Glutamatergic neuron (in vitro differentiated cells): ENCODE data around the gene CLK3. TPM values are rescaled to one million over a fixed set of nuclear protein-coding genes. Genes with fewer than 3 reads are reported as not detected.

Source experiments
- DNase-seq: peaks from one replicate; pipeline ENCODE4 v3.0.0; 2022
- H3K27ac Mint-ChIP-seq: one replicate; pipeline ENCODE4 v1.8.0; 2020; ENCODE audit warnings: mild to moderate bottlenecking, mixed read lengths, inconsistent platforms; ENCODE audit not compliant: unreplicated experiment
- H3K27me3 Mint-ChIP-seq: one replicate; pipeline ENCODE4 v1.8.0; 2020; ENCODE audit warnings: mild to moderate bottlenecking, moderate library complexity, mixed read lengths, inconsistent platforms; ENCODE audit not compliant: unreplicated experiment
- H3K36me3 Mint-ChIP-seq: one replicate; pipeline ENCODE4 v1.8.0; 2020; ENCODE audit warnings: mild to moderate bottlenecking, mixed read lengths, inconsistent platforms; ENCODE audit not compliant: unreplicated experiment
- H3K4me1 Mint-ChIP-seq: one replicate; pipeline ENCODE4 v1.8.0; 2020; ENCODE audit warnings: mild to moderate bottlenecking, low read depth, mixed read lengths, inconsistent platforms; ENCODE audit not compliant: unreplicated experiment
- H3K4me3 Mint-ChIP-seq: one replicate; pipeline ENCODE4 v1.8.0; 2020; ENCODE audit warnings: mild to moderate bottlenecking, mixed read lengths, inconsistent platforms; ENCODE audit not compliant: unreplicated experiment
- H3K9me3 Mint-ChIP-seq: one replicate; pipeline ENCODE4 v1.8.0; 2020; ENCODE audit warnings: mild to moderate bottlenecking, moderate library complexity, mixed read lengths, inconsistent platforms; ENCODE audit not compliant: unreplicated experiment
- total RNA-seq: library from RNA; stranded (reverse); fragmentation: NEBNext Ultra II Directional; extraction: Animal tissue kit (Norgen Biotek cat#: 25700); gene quantifications from one replicate; pipeline ENCODE4 v1.2.1, GENCODE V29; 2021; ENCODE audit not compliant: unreplicated experiment
- TF ChIP-seq, protein P1 (sequence below): fragments of 200-600 bp; sonication (generic); IDR thresholded peaks from one replicate; pipeline ENCODE4 v1.5.0; 2021; ENCODE audit not compliant: partially characterized antibody, unreplicated experiment

CLK3 gene
- total RNA-seq, 1 donor from 2014 or later: 99.7 TPM

DNA sequence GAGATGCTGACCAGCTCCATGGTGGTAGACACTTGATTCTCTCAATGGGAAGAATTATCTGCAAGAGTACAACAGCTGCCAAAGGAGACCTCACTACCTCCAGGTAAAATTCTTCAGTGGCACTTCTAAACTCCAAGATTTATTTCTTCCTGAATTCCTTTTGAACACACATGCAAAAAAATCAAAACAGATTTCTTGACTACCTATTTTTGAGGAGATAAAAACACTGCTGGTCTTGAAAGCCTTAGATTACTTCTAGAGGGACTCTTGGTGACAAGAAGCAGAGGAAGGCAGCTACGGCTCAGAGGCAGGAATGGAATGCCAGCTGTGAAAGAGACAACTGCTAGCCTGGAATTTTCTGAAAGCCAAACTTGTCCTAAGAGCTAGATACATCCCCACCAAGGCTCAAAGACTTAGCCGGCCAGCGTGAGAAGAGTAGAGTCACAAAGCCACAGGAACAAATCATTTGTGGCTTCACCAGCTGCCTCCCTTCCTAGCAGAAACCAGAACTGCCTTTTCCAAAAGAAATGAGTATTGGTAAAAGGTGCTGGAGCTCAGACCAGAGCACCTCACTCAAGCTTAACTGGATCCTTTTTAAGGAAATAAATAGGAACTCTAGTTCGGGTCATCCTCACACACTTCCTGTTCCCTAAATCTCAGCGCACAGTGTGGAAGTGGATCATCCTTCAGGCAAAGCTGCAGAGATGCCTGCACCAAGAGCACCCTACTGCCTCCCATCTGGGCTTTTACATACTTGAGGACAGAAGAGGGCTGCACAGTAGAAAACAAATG, 32.6 kb downstream of the CLK3 start:
- H3K27me3 Mint-ChIP-seq: peaks cover 3% of the 10 kb centered on the region
- TF ChIP-seq, protein P1, sequence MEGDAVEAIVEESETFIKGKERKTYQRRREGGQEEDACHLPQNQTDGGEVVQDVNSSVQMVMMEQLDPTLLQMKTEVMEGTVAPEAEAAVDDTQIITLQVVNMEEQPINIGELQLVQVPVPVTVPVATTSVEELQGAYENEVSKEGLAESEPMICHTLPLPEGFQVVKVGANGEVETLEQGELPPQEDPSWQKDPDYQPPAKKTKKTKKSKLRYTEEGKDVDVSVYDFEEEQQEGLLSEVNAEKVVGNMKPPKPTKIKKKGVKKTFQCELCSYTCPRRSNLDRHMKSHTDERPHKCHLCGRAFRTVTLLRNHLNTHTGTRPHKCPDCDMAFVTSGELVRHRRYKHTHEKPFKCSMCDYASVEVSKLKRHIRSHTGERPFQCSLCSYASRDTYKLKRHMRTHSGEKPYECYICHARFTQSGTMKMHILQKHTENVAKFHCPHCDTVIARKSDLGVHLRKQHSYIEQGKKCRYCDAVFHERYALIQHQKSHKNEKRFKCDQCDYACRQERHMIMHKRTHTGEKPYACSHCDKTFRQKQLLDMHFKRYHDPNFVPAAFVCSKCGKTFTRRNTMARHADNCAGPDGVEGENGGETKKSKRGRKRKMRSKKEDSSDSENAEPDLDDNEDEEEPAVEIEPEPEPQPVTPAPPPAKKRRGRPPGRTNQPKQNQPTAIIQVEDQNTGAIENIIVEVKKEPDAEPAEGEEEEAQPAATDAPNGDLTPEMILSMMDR: no peak
- no peaks in the 10 kb centered on the region for H3K36me3 Mint-ChIP-seq
- H3K9me3 Mint-ChIP-seq: peaks cover 3% of the 10 kb centered on the region
- no peak for DNase-seq
- no peak overlapping the region for H3K4me3 Mint-ChIP-seq
- peaks cover 27% of the 10 kb centered on the region for H3K4me1 Mint-ChIP-seq
- H3K27ac Mint-ChIP-seq: no peak overlapping the region

DNA sequence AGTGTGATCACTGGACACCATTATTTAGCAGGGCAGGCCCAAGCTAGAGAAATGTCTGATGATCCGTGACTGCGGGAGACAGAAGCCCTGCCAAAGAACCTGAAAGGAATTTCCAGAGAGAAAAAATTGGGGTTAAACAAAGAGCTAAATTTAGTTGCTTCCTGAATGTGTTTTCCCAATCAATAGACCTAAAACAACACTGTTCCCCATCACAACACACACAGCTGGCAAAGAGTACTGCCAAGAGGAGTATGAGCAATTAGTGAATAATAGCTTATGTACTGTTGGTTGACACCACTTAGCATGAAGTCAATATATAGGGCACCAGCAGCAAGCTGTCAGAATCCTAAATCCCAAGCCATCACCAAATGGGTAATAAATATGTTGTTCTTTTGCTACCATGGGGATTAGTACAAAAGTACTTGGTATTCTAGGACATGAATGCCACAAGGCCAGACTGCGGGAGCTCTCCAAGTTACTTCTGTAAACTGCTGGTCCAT, 35.7 kb downstream of the CLK3 start:
- Mint-ChIP-seq H3K27ac (peak overlapping the region; percentile 95), H3K4me3 (peak overlapping the region; percentile 57), H3K4me1 (peaks cover 45% of the 10 kb centered on the region), H3K9me3 (peaks cover 3% of the 10 kb centered on the region), H3K27me3 (peaks cover 6% of the 10 kb centered on the region), H3K36me3 (no peaks in the 10 kb centered on the region)
- TF ChIP-seq, protein P1: no peak
- DNase-seq: no peak

DNA sequence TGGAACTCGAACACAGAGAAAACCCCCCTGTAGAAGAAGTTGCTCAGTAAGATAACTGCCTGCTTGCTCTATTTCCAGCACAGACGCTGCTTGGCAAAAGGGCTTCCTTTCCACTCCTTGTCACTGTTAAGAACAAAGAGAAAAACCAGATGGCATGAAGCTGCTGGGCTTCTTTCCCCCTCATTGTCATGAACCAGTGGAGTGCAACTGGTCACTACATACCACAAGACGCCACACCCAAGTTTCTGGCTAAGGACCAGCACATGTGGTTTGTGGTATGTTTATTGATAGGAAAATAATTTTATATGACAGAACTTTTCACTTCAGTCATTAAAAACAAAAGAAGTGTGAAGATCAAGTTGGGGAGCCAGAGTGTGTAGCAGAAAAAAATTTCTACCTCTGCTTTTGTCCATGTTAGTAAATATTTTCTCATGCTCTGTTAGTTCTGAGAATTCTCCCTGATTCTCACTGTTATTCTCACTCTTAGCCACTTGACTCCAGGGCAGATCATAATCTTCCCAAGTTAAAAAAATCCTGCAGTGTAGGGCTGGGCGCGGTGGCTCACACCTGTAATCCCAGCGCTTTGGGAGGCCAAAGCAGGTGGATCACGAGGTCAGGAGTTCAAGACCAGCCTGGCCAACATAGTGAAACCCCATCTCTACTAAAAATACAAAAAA, 37.9 kb downstream of the CLK3 start:
- peak overlapping the region; percentile 56 for H3K27ac Mint-ChIP-seq
- TF ChIP-seq, protein P1: no peak

DNA sequence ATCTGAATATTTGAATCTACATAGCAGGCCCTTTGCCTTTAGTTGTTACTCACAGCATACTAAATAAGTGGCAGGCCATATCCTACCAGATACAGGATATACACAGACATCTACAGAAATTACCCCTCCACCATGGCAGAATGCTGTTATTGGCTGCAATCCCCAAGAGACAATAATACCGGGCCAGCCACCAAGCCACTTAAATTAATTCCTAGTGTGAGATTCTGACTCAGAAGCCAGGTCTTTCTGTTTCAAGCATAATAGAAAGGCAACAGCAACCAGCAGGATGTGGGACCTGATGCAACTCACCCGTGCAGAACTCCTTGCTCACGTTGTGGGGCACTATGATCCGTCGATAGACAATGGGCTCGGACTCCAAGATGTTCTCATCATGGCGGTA, 39.8 kb downstream of the CLK3 start:
- no peaks in the 10 kb centered on the region for H3K36me3 Mint-ChIP-seq
- peaks cover 59% of the 10 kb centered on the region for H3K4me1 Mint-ChIP-seq
- peak overlapping the region; percentile 99 for H3K27ac Mint-ChIP-seq
- H3K9me3 Mint-ChIP-seq: peaks cover 11% of the 10 kb centered on the region
- H3K4me3 Mint-ChIP-seq: peak overlapping the region; percentile 52
- H3K27me3 Mint-ChIP-seq: peaks cover 11% of the 10 kb centered on the region
- no peak for DNase-seq
- TF ChIP-seq, protein P1: no peak

More for the DNA sequence above, 37.9 kb downstream of the CLK3 start:
- no peaks in the 10 kb centered on the region for H3K36me3 Mint-ChIP-seq
- H3K9me3 Mint-ChIP-seq: peaks cover 11% of the 10 kb centered on the region
- peaks cover 66% of the 10 kb centered on the region for H3K4me1 Mint-ChIP-seq
- H3K4me3 Mint-ChIP-seq: no peak overlapping the region
- peaks cover 11% of the 10 kb centered on the region for H3K27me3 Mint-ChIP-seq
- DNase-seq: no peak
